ENCODE results near the gene CRTAC1. TPM values are rescaled to one million over a fixed set of nuclear protein-coding genes. Genes with fewer than 3 reads are reported as not detected.

The CRTAC1 gene
- polyA plus RNA-seq, 3 donors = not detected

DNA sequence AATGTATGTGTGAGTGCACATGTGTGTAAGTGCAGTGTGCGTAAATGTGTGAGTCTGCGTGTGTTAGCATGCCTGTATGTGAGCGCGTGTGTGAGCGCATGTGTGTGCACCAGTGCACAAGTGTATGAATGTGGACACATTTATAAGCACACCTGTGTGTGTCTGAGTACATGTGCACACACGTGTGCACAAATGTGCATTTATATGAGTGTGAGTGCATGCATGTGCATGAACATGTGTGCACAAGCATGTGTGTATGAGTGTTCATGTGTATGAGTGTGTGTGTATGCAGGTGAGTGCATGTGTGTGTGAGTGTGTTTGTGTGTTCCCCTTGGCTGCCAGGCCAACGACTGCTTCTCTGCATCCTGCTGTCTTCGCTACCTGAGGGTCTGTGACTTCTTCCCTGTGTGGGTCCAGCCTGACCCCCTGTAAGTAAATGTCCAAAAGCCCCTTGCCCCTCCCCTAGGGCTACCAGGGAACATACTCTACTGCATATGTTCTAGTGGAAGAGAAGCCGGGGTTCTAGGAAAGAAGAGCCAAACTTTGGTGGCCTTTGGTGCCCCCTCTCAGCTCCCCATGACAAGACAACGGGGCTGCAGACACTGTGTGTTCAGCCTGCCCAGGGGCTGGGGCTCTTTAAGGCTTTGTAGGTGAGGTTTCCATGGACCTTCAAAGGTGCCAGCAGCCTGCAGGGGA lies 163.7 kb downstream of the CRTAC1 start:
- 99% methylated on average over 7 of the region's 10 CpGs for WGBS (ENCODE audit: insufficient coverage)
- no peaks in the 10 kb centered on the region for H3K36me3 ChIP-seq (replicated peaks in 1 of 2; ENCODE audit: control insufficient read depth in 1 of 2, insufficient read depth in 2 of 2, low read length in 2 of 2)
- H3K4me2 ChIP-seq (replicated peaks; ENCODE audit: extremely low read depth, low read length, poor library complexity, severe bottlenecking) = no peak overlapping the region
- H3K4me3 ChIP-seq (replicated peaks in 1 of 3; ENCODE audit: low read depth in 2 of 3, low read length in 3 of 3) = no peak overlapping the region
- no peak overlapping the region for H3K9ac ChIP-seq (ENCODE audit: insufficient read depth, low read length, poor library complexity, severe bottlenecking)
- H3K27ac ChIP-seq (ENCODE audit: low read depth in 1 of 2, low read length in 2 of 2) = no peak overlapping the region
- DNase-seq = no peak
- Mint-ChIP-seq H3K4me3 (no peak overlapping the region), H3K27ac (peak overlapping the region in 1 of 7 donors; percentile 8), H3K36me3 (no peaks in the 10 kb centered on the region), H3K27me3 (ENCODE audit: low read depth in 3 of 3) (peaks cover 5 to 22% (median 10%) of the 10 kb centered on the region in 3 donors), H3K4me1 (peaks cover 10% of the 10 kb centered on the region), H3K9me3 (no peaks in the 10 kb centered on the region)
- peaks cover 3 to 6% of the 10 kb centered on the region in 2 donors for H3K4me1 ChIP-seq (ENCODE audit: control insufficient read depth in 1 of 2, insufficient read depth in 2 of 2, low read length in 2 of 2)
- H3K27me3 ChIP-seq (ENCODE audit: control insufficient read depth in 2 of 2, insufficient read depth in 2 of 2, low read length in 2 of 2) = peaks cover 2% of the 10 kb centered on the region in 2 donors
- H4K20me1 ChIP-seq (ENCODE audit: insufficient read depth, low read length) = no peaks in the 10 kb centered on the region
- H3K9me3 ChIP-seq (replicated peaks in 1 of 2; ENCODE audit: control insufficient read depth in 1 of 2, insufficient read depth in 1 of 2, low read length in 2 of 2) = no peaks in the 10 kb centered on the region
- no peaks in the 10 kb centered on the region for H3K79me2 ChIP-seq (ENCODE audit: insufficient read depth, low read length)
- H2AFZ ChIP-seq (ENCODE audit: insufficient read depth, low read depth, low read length, poor library complexity, severe bottlenecking) = no peak overlapping the region
- intact Hi-C loops (cut with micrococcal nuclease) = loop anchor here in 1 of 2 donors (5.0 kb wide), 1 partner anchor 74 kb away; no protein-coding TSS in a partner anchor
- TF ChIP-seq, protein P1, sequence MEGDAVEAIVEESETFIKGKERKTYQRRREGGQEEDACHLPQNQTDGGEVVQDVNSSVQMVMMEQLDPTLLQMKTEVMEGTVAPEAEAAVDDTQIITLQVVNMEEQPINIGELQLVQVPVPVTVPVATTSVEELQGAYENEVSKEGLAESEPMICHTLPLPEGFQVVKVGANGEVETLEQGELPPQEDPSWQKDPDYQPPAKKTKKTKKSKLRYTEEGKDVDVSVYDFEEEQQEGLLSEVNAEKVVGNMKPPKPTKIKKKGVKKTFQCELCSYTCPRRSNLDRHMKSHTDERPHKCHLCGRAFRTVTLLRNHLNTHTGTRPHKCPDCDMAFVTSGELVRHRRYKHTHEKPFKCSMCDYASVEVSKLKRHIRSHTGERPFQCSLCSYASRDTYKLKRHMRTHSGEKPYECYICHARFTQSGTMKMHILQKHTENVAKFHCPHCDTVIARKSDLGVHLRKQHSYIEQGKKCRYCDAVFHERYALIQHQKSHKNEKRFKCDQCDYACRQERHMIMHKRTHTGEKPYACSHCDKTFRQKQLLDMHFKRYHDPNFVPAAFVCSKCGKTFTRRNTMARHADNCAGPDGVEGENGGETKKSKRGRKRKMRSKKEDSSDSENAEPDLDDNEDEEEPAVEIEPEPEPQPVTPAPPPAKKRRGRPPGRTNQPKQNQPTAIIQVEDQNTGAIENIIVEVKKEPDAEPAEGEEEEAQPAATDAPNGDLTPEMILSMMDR (IDR thresholded peaks at IDR 0.05) = no peak

DNA sequence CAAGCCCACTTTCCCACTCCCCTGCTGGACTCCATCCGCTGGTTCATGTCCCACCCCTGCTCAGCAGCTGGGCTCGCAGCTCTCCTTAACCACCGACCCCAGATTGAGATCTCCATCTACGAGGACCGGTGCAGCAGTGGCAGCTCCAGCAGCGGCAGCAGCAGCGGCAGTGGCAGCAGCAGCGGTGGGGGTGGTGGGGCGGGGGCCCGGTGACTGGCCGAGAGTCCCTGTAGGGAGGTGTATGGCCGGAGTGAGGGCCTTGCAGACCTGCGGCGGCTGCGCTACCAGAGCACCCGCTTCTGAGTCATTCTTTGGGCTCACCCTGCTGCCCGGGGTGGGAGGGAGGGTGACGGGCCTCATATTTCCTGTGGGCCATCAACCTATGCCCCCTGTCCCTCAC lies 164.9 kb downstream of the CRTAC1 start:
- no peaks in the 10 kb centered on the region for H3K36me3 Mint-ChIP-seq
- H3K27ac Mint-ChIP-seq = no peak overlapping the region
- Histone ChIP-seq H3K9me3 (replicated peaks in 1 of 2; ENCODE audit: control insufficient read depth in 1 of 2, insufficient read depth in 1 of 2, low read length in 2 of 2) (no peaks in the 10 kb centered on the region), H3K9ac (ENCODE audit: insufficient read depth, low read length, poor library complexity, severe bottlenecking) (no peak overlapping the region), H3K36me3 (replicated peaks in 1 of 2; ENCODE audit: control insufficient read depth in 1 of 2, insufficient read depth in 2 of 2, low read length in 2 of 2) (no peaks in the 10 kb centered on the region), H3K79me2 (ENCODE audit: insufficient read depth, low read length) (no peaks in the 10 kb centered on the region), H3K4me1 (ENCODE audit: control insufficient read depth in 1 of 2, insufficient read depth in 2 of 2, low read length in 2 of 2) (peaks cover 3 to 6% of the 10 kb centered on the region in 2 donors), H3K4me2 (replicated peaks; ENCODE audit: extremely low read depth, low read length, poor library complexity, severe bottlenecking) (no peak overlapping the region), H3K4me3 (replicated peaks in 1 of 3; ENCODE audit: low read depth in 2 of 3, low read length in 3 of 3) (no peak overlapping the region), H3K27ac (ENCODE audit: low read depth in 1 of 2, low read length in 2 of 2) (no peak overlapping the region), H2AFZ (ENCODE audit: insufficient read depth, low read depth, low read length, poor library complexity, severe bottlenecking) (no peak overlapping the region), H3K27me3 (ENCODE audit: control insufficient read depth in 2 of 2, insufficient read depth in 2 of 2, low read length in 2 of 2) (no peaks in the 10 kb centered on the region), H4K20me1 (ENCODE audit: insufficient read depth, low read length) (no peaks in the 10 kb centered on the region)
- H3K27me3 Mint-ChIP-seq (ENCODE audit: low read depth in 3 of 3) = peaks cover 2 to 17% (median 10%) of the 10 kb centered on the region in 3 donors
- TF ChIP-seq, protein P1 (IDR thresholded peaks at IDR 0.05) = no peak
- intact Hi-C loops (cut with micrococcal nuclease) = loop anchor here in 1 of 2 donors (5.0 kb wide), 1 partner anchor 73 kb away; no protein-coding TSS in a partner anchor
- peaks cover 10% of the 10 kb centered on the region for H3K4me1 Mint-ChIP-seq
- no peak for DNase-seq
- no peaks in the 10 kb centered on the region for H3K9me3 Mint-ChIP-seq
- no peak overlapping the region for H3K4me3 Mint-ChIP-seq
- WGBS (ENCODE audit: insufficient coverage) = 80% methylated on average over 14 of the region's 18 CpGs
